ENCODE data around the gene MRPL58. TPM values are rescaled to one million over a fixed set of nuclear protein-coding genes. Genes with fewer than 3 reads are reported as not detected.
A peak's percentile ranks its signal among the peaks of the same experiment; 100 is the strongest.

Gene MRPL58
- total RNA-seq, 1 experiment from 2014 or later: 195 TPM

DNA sequence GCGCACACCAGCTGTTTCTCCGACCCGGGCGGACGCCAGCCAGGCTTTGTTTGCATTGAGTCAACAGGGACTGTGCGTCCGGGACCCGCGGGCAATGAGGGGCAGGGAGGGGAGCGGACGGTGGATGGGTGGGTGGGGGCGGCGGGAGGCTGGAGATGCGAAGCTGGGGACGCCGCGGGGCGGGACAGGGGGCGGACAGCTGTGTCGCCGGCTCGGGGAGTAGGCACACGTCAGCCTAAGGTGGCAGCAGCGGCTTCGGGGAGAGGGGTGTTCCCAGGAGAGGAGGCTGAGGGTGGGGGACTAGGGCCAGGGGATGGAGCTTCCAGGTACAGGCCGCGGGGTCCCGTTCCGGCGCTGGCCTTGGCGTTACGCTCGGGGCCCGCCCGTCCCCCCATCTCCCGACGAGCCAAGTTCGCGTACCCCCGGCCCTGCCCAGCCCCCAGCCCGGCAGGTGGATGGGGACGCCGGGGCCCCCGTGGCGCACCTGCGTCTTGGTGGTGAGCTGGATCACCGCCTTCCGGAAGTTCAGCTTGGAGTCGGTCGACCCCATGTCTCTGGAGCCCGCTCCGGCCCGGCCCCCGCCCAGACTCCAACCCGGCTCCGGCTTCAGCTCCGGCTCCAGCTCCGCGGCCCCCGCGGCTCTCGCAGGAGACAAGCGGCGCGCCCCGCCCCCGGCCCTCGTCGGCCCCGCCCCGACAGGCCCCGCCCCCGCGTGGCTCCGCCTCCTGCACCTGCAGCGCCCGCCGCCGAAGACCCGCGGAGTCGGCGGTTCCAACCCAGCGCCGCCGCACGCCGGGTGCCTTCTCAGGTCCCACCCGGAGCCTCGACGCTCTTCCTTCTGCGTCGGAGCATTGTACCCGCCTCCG is 40.1 kb upstream of the MRPL58 start, which contains the start of gene HID1:
TSS of gene HID1 (minus strand) at position 653 of the 866 bp plus-strand sequence. CDS start at position 550, 103 bp downstream.
- Histone ChIP-seq H3K79me2 (ENCODE audit: low read length) (peaks cover 21% of the 10 kb centered on the region), H3K36me3 (ENCODE audit: low read depth, low read length) (no peaks in the 10 kb centered on the region), H2AFZ (ENCODE audit: low read length) (peak within 1 kb of the TSS; percentile 87), H3K9ac (ENCODE audit: low read length) (peak within 1 kb of the TSS; percentile 61), H3K9me2 (replicated peaks; ENCODE audit: low read length) (no peaks in the 10 kb centered on the region), H3K4me1 (ENCODE audit: insufficient read depth, low read length) (peaks cover 36% of the 10 kb centered on the region), H3K9me3 (ENCODE audit: low read length) (no peaks in the 10 kb centered on the region), H3K4me2 (ENCODE audit: low read length) (peak within 1 kb of the TSS; percentile 96), H3F3A (ENCODE audit: low read length, unreplicated experiment) (no peaks in the 10 kb centered on the region), H3K4me3 (ENCODE audit: low read length) (peak within 1 kb of the TSS; percentile 90), H3K27me3 (ENCODE audit: low read length) (no peaks in the 10 kb centered on the region), H3K27ac (ENCODE audit: low read length) (peak within 1 kb of the TSS; percentile 15), H4K20me1 (ENCODE audit: low read length) (no peaks in the 10 kb centered on the region)
- ChIA-PET POLR2A (ENCODE audit: unreplicated experiment) (interaction anchor here (0.6 to 1.5 kb wide), 6 partner anchors 8 to 39 kb away, joined by 3 to 11 read pairs (median 4); partner anchors contain the start of gene CDR2L), CTCF (interaction anchor here (0.5 to 1.2 kb wide), 7 partner anchors 11 to 229 kb away, joined by 3 to 5 read pairs (median 3); no protein-coding TSS in a partner anchor)
- TF ChIP-seq EZH2phosphoT487 (IDR thresholded peaks at IDR 0.05; ENCODE audit: borderline replicate concordance, low read length) (no peak), EZH2 (IDR thresholded peaks at IDR 0.05; ENCODE audit: low read length, unreplicated experiment) (no peak)
- TF ChIP-seq, protein P1, sequence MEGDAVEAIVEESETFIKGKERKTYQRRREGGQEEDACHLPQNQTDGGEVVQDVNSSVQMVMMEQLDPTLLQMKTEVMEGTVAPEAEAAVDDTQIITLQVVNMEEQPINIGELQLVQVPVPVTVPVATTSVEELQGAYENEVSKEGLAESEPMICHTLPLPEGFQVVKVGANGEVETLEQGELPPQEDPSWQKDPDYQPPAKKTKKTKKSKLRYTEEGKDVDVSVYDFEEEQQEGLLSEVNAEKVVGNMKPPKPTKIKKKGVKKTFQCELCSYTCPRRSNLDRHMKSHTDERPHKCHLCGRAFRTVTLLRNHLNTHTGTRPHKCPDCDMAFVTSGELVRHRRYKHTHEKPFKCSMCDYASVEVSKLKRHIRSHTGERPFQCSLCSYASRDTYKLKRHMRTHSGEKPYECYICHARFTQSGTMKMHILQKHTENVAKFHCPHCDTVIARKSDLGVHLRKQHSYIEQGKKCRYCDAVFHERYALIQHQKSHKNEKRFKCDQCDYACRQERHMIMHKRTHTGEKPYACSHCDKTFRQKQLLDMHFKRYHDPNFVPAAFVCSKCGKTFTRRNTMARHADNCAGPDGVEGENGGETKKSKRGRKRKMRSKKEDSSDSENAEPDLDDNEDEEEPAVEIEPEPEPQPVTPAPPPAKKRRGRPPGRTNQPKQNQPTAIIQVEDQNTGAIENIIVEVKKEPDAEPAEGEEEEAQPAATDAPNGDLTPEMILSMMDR (conservative IDR thresholded peaks at IDR 0.05; ENCODE audit: low read depth, low read length): no peak
- DNase-seq: peak; percentile 88
- intact Hi-C loops (cut with micrococcal nuclease): loop anchor here (2.0 kb wide), 1 partner anchor 62 kb away; no protein-coding TSS in a partner anchor
- ATAC-seq: peak; percentile 85
- BruUV-seq (replicated peaks): no TSS peak

DNA sequence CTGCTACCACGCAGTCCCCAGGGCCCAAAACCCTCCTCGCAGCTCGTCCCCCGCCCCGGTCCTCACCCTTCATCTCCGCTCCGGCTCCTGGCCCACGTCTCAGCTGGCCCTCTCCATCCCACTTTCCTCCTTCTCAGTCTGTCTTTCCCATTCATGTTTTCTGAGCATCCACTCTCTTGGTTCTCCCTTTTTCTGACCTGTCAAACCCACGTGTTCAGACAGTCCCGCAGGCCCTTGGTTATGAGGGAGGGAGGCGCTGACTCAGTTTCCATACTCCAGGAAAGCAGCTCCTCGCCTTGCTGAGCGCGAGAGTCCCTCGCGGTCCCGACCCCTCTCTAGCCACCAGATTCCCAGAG is 39.5 kb upstream of the MRPL58 start:
- no peak overlapping the region for H3K9ac ChIP-seq (ENCODE audit: low read length)
- ChIA-PET CTCF (interaction anchor here (0.6 to 1.2 kb wide), 6 partner anchors 11 to 229 kb away, joined by 3 to 5 read pairs (median 4); no protein-coding TSS in a partner anchor), POLR2A (ENCODE audit: unreplicated experiment) (interaction anchor here (0.6 to 1.5 kb wide), 5 partner anchors 7 to 39 kb away, joined by 3 to 11 read pairs (median 4); partner anchors contain the start of gene CDR2L)
- peaks cover 21% of the 10 kb centered on the region for H3K79me2 ChIP-seq (ENCODE audit: low read length)
- peak overlapping the region; percentile 96 for H3K4me2 ChIP-seq (ENCODE audit: low read length)
- H3K9me2 ChIP-seq (replicated peaks; ENCODE audit: low read length): no peaks in the 10 kb centered on the region
- H4K20me1 ChIP-seq (ENCODE audit: low read length): no peaks in the 10 kb centered on the region
- peak overlapping the region; percentile 90 for H3K4me3 ChIP-seq (ENCODE audit: low read length)
- intact Hi-C loops (cut with micrococcal nuclease): loop anchor here (2.0 kb wide), 1 partner anchor 62 kb away; no protein-coding TSS in a partner anchor
- H3K36me3 ChIP-seq (ENCODE audit: low read depth, low read length): no peaks in the 10 kb centered on the region
- peaks cover 34% of the 10 kb centered on the region for H3K4me1 ChIP-seq (ENCODE audit: insufficient read depth, low read length)
- H2AFZ ChIP-seq (ENCODE audit: low read length): peak overlapping the region; percentile 58
- ATAC-seq: no peak; the same call in 1 of the 2 replicates
- TF ChIP-seq EZH2 (IDR thresholded peaks at IDR 0.05; ENCODE audit: low read length, unreplicated experiment) (no peak), EZH2phosphoT487 (IDR thresholded peaks at IDR 0.05; ENCODE audit: borderline replicate concordance, low read length) (no peak)
- TF ChIP-seq, protein P1 (conservative IDR thresholded peaks at IDR 0.05; ENCODE audit: low read depth, low read length): no peak
- DNase-seq: no peak
- no peaks in the 10 kb centered on the region for H3F3A ChIP-seq (ENCODE audit: low read length, unreplicated experiment)
- BruUV-seq (replicated peaks): TSS peak; percentile 83
- no peaks in the 10 kb centered on the region for H3K27me3 ChIP-seq (ENCODE audit: low read length)
- no peaks in the 10 kb centered on the region for H3K9me3 ChIP-seq (ENCODE audit: low read length)
- H3K27ac ChIP-seq (ENCODE audit: low read length): no peak overlapping the region

Data from PC-3 (cell line).